H9 (cell line): Measurements from ENCODE around the gene HOXA7. TPM values are rescaled to one million over a fixed set of nuclear protein-coding genes. Genes with fewer than 3 reads are reported as not detected.

Source experiments
- DNase-seq: peaks from one replicate; pipeline ENCODE4 v3.0.0-alpha.2; 2017
- H2AFZ ChIP-seq: one replicate; pipeline ENCODE4 v1.6.1; 2013; ENCODE audit warnings: mild to moderate bottlenecking, low read length, control low read depth, moderate library complexity
- H2AK5ac ChIP-seq: 2 replicates; pipeline ENCODE4 v1.6.1; 2013; ENCODE audit warnings: low read length, control low read depth, mixed read lengths; ENCODE audit not compliant: insufficient read length
- H2BK120ac ChIP-seq: one replicate; pipeline ENCODE4 v1.6.1; 2013; ENCODE audit warnings: low read depth, mild to moderate bottlenecking, low read length, control low read depth, inconsistent platforms; ENCODE audit not compliant: poor library complexity, severe bottlenecking
- H2BK12ac ChIP-seq: 2 replicates; pipeline ENCODE4 v1.6.1; 2013; ENCODE audit warnings: low read length, control low read depth, mixed read lengths, low read depth; ENCODE audit not compliant: insufficient read length
- H2BK15ac ChIP-seq: 2 replicates; pipeline ENCODE4 v1.6.1; 2013; ENCODE audit warnings: low read depth, low read length, control low read depth
- H2BK20ac ChIP-seq: one replicate; pipeline ENCODE4 v1.6.1; 2013; ENCODE audit warnings: low read depth, mild to moderate bottlenecking, low read length, control low read depth, inconsistent platforms; ENCODE audit not compliant: poor library complexity, severe bottlenecking
- H2BK5ac ChIP-seq: 2 replicates; pipeline ENCODE4 v1.6.1; 2013; ENCODE audit warnings: low read length, control low read depth, mixed read lengths; ENCODE audit not compliant: insufficient read length
- H3K14ac ChIP-seq: 2 replicates; pipeline ENCODE4 v1.6.1; 2013; ENCODE audit warnings: low read length, control low read depth; ENCODE audit not compliant: insufficient read depth
- H3K18ac ChIP-seq: 2 replicates; pipeline ENCODE4 v1.6.1; 2013; ENCODE audit warnings: low read depth, mild to moderate bottlenecking, mixed read lengths, low read length, control low read depth; ENCODE audit not compliant: insufficient read length
- H3K23ac ChIP-seq: 2 replicates; pipeline ENCODE4 v1.6.1; 2013; ENCODE audit warnings: low read length, control low read depth, mixed read lengths, low read depth; ENCODE audit not compliant: insufficient read length
- H3K23me2 ChIP-seq: 2 replicates; pipeline ENCODE4 v1.6.1; 2013; ENCODE audit warnings: low read depth, mild to moderate bottlenecking, mixed read lengths, low read length, control low read depth; ENCODE audit not compliant: insufficient read length, poor library complexity, severe bottlenecking
- H3K27ac ChIP-seq: 2 replicates; pipeline ENCODE4 v1.5.1; 2013; ENCODE audit warnings: low read length, control low read depth, mixed read lengths, low read depth; ENCODE audit not compliant: insufficient read length
- H3K27me3 ChIP-seq: 2 replicates; pipeline ENCODE4 v1.6.1; 2013; ENCODE audit warnings: low read length, control low read depth, inconsistent platforms; ENCODE audit not compliant: insufficient read depth
- H3K4ac ChIP-seq: 2 replicates; pipeline ENCODE4 v1.6.1; 2013; ENCODE audit warnings: low read depth, mild to moderate bottlenecking, control low read depth, inconsistent platforms, low read length, moderate library complexity
- H3K4me1 ChIP-seq: 2 replicates; pipeline ENCODE4 v1.6.1; 2013; ENCODE audit warnings: low read length, control low read depth, inconsistent platforms; ENCODE audit not compliant: insufficient read depth
- H3K4me2 ChIP-seq: 2 replicates; pipeline ENCODE4 v1.6.1; 2013; ENCODE audit warnings: low read length, control low read depth, mixed read lengths; ENCODE audit not compliant: insufficient read length, insufficient read depth
- H3K56ac ChIP-seq: 2 replicates; pipeline ENCODE4 v1.6.1; 2013; ENCODE audit warnings: low read depth, mild to moderate bottlenecking, mixed read lengths, low read length, control low read depth; ENCODE audit not compliant: insufficient read length
- H3K79me1 ChIP-seq: 2 replicates; pipeline ENCODE4 v1.6.1; 2013; ENCODE audit warnings: low read depth, mild to moderate bottlenecking, moderate library complexity, low read length, control low read depth, inconsistent platforms; ENCODE audit not compliant: insufficient read depth, poor library complexity, severe bottlenecking
- H3K79me2 ChIP-seq: 2 replicates; pipeline ENCODE4 v1.6.1; 2013; ENCODE audit warnings: low read length, control low read depth, inconsistent platforms; ENCODE audit not compliant: insufficient read depth
- H3K9ac ChIP-seq: 2 replicates; pipeline ENCODE4 v1.6.1; 2013; ENCODE audit warnings: low read length, control low read depth, mixed read lengths; ENCODE audit not compliant: insufficient read length; ENCODE audit errors: extremely low read depth
- H3K9me3 ChIP-seq: one replicate; pipeline ENCODE4 v1.6.1; 2013; ENCODE audit warnings: low read depth, low read length, inconsistent platforms; ENCODE audit not compliant: control insufficient read depth
- H3T11ph ChIP-seq: one replicate; pipeline ENCODE4 v1.6.1; 2013; ENCODE audit warnings: mild to moderate bottlenecking, low read length, control low read depth, inconsistent platforms
- H4K20me1 ChIP-seq: one replicate; pipeline ENCODE4 v1.6.1; 2013; ENCODE audit not compliant: control insufficient read depth, insufficient read length, insufficient read depth
- H4K5ac ChIP-seq: 2 replicates; pipeline ENCODE4 v1.6.1; 2013; ENCODE audit warnings: low read depth, mild to moderate bottlenecking, mixed read lengths, low read length, control low read depth; ENCODE audit not compliant: insufficient read length
- H4K8ac ChIP-seq: replicated peaks from 2 replicates; pipeline ENCODE4 v1.6.1; 2013; ENCODE audit warnings: low read length, control low read depth, mixed read lengths, low read depth; ENCODE audit not compliant: insufficient read length
- H4K91ac ChIP-seq: 2 replicates; pipeline ENCODE4 v1.6.1; 2013; ENCODE audit warnings: low read depth, mild to moderate bottlenecking, moderate library complexity, mixed read lengths, low read length, control low read depth; ENCODE audit not compliant: insufficient read length
- H3K27ac Mint-ChIP-seq, 3 experiments: 2 replicates in 2 of 3; 3 replicates in 1 of 3; pipeline ENCODE4 v1.8.0; 2020 to 2021; ENCODE audit warnings: mixed read lengths in 3 of 3, mild to moderate bottlenecking in 1 of 3, moderate library complexity in 1 of 3
- H3K27me3 Mint-ChIP-seq: 2 replicates; pipeline ENCODE4 v1.8.0; 2021; ENCODE audit warnings: low read depth, mild to moderate bottlenecking, moderate library complexity, mixed read lengths
- H3K36me3 Mint-ChIP-seq, 3 experiments: 2 replicates in 2 of 3; 3 replicates in 1 of 3; pipeline ENCODE4 v1.8.0; 2020 to 2021; ENCODE audit warnings: low read depth in 3 of 3, mixed read lengths in 3 of 3; ENCODE audit not compliant: insufficient read depth in 1 of 3
- H3K4me1 Mint-ChIP-seq, 2 experiments: 2 replicates each; pipeline ENCODE4 v1.8.0; 2020; ENCODE audit warnings: mixed read lengths in 2 of 2
- H3K4me3 Mint-ChIP-seq, 2 experiments: 2 replicates in 1 of 2; 3 replicates in 1 of 2; pipeline ENCODE4 v1.8.0; 2020 to 2021; ENCODE audit warnings: mild to moderate bottlenecking in 2 of 2, mixed read lengths in 2 of 2, moderate library complexity in 1 of 2
- H3K9me3 Mint-ChIP-seq, 2 experiments: 2 replicates in 1 of 2; 3 replicates in 1 of 2; pipeline ENCODE4 v1.8.0; 2020; ENCODE audit warnings: mild to moderate bottlenecking in 2 of 2, mixed read lengths in 2 of 2, moderate library complexity in 1 of 2
- CTCF ChIP-seq: fragments of 200-600 bp; sonication (generic); conservative IDR thresholded peaks from 3 replicates; pipeline ENCODE4 v1.8.0; 2021; ENCODE audit warnings: antibody characterized with exemption, mild to moderate bottlenecking
- WGBS: extraction: QIAGEN DNeasy Blood & Tissue Kit; methylation state at CpG from one replicate; pipeline ENCODE4 v1.1.7; 2013; ENCODE audit warnings: missing lambda C conversion rate, low lambda C conversion rate, mixed read lengths; ENCODE audit not compliant: insufficient read length; ENCODE audit errors: extremely low coverage; 5-methylcytosine and 5-hydroxymethylcytosine counted together
- total RNA-seq: library from RNA; stranded (reverse); gene quantifications from 2 replicates; pipeline ENCODE4 v1.2.1, GENCODE V29; 2021

HOXA7 gene
- total RNA-seq, 1 experiment from 2014 or later, result not detected

GRCh38 chr7:27166531-27167505 is 10.3 kb upstream of the HOXA7 start:
- DNase-seq, result no peak
- H3K36me3 Mint-ChIP-seq, result no peaks in the 10 kb centered on the region; a peak in 1 of 7 replicates
- WGBS, result no CpG with 5 or more reads among the region's 50 CpGs

More at GRCh38 chr7:27166531-27167505, 10.3 kb upstream of the HOXA7 start:
- Histone ChIP-seq H2AFZ (no peak overlapping the region), H3K23me2 (no peaks in the 10 kb centered on the region), H3K4me1 (no peaks in the 10 kb centered on the region), H2BK15ac (no peak overlapping the region), H3K18ac (no peak overlapping the region), H3K9me3 (no peaks in the 10 kb centered on the region), H2BK20ac (no peak overlapping the region), H3K23ac (no peak overlapping the region), H2BK5ac (no peak overlapping the region), H3K9ac (no peak overlapping the region), H4K91ac (no peak overlapping the region), H3K27ac (no peak overlapping the region), H3K79me1 (no peaks in the 10 kb centered on the region), H3K4me2 (no peak overlapping the region), H4K8ac (no peak overlapping the region), H4K5ac (no peak overlapping the region), H3K14ac (no peak overlapping the region), H2AK5ac (no peak overlapping the region), H3K79me2 (no peaks in the 10 kb centered on the region), H3K56ac (no peak overlapping the region), H3T11ph (no peak overlapping the region), H4K20me1 (no peaks in the 10 kb centered on the region), H3K4ac (no peak overlapping the region), H3K27me3 (peaks cover 98% of the 10 kb centered on the region), H2BK12ac (no peak overlapping the region), H2BK120ac (no peak overlapping the region)
- TF ChIP-seq CTCF, result no peak
- Mint-ChIP-seq H3K27ac (no peak overlapping the region), H3K4me3 (no peak overlapping the region), H3K27me3 (peaks cover 100% of the 10 kb centered on the region), H3K4me1 (peaks cover 0 to 15% of the 10 kb centered on the region in 2 experiments; a peak in 3 of 4 replicates), H3K9me3 (peaks cover 5 to 21% of the 10 kb centered on the region in 2 experiments)
